ENCODE results near the gene SQOR. TPM values are rescaled to one million over a fixed set of nuclear protein-coding genes. Genes with fewer than 3 reads are reported as not detected.

SQOR gene
- 10 to 100 TPM; 49.8 to 56.6 (median 55.2) TPM for total RNA-seq

- H3K4me3 ChIP-seq (replicated peaks in 1 of 3), result peak within 1 kb of the TSS; percentile 40 to 59 (median 46)
Measured at GRCh38 chr15:45634432-45635190, at the start of gene SQOR. SQOR (plus strand) TSS chr15:45635029; CDS start chr15:45658924, 23,895 bp downstream.

GRCh38 chr15:45585069-45585791, 49.6 kb upstream of the SQOR start:
- TF ChIP-seq CTCF (IDR thresholded peaks at IDR 0.05), result no peak
- no peak for TF ChIP-seq POLR2A (IDR thresholded peaks at IDR 0.05)
- H3K4me3 ChIP-seq (replicated peaks in 1 of 3), result peak overlapping the region in 1 of 3 donors; percentile 3
- intact Hi-C loops (cut with DNase I), result no loop called here
- H3K36me3 ChIP-seq, result no peaks in the 10 kb centered on the region
- H3K9me3 ChIP-seq, result no peaks in the 10 kb centered on the region
- no peaks in the 10 kb centered on the region for H3K27me3 ChIP-seq
- H3K27ac ChIP-seq, result peak overlapping the region; percentile 99 to 100 (median 99)
- 58 to 59% methylated on average over 7 of the region's 7 CpGs for WGBS, 2 donors
- DNase-seq, result no peak
- H3K4me1 ChIP-seq, result peaks cover 22 to 36% of the 10 kb centered on the region in 2 donors

More at GRCh38 chr15:45634432-45635190, at the start of gene SQOR:
- Histone ChIP-seq H3K27ac (peak within 1 kb of the TSS; percentile 80 to 97 (median 95)), H3K9me3 (no peaks in the 10 kb centered on the region), H3K36me3 (no peaks in the 10 kb centered on the region), H3K4me1 (peaks cover 21 to 40% of the 10 kb centered on the region in 2 donors), H3K27me3 (no peaks in the 10 kb centered on the region)
- intact Hi-C loops (cut with DNase I), result no loop called here
- peak; percentile 94 to 95 for DNase-seq
- no peak for TF ChIP-seq CTCF (IDR thresholded peaks at IDR 0.05)
- peak; percentile 7 to 94 for TF ChIP-seq POLR2A (IDR thresholded peaks at IDR 0.05)
- 4 to 5% methylated on average over 19 to 20 of the region's 53 CpGs for WGBS, 2 donors

DNA sequence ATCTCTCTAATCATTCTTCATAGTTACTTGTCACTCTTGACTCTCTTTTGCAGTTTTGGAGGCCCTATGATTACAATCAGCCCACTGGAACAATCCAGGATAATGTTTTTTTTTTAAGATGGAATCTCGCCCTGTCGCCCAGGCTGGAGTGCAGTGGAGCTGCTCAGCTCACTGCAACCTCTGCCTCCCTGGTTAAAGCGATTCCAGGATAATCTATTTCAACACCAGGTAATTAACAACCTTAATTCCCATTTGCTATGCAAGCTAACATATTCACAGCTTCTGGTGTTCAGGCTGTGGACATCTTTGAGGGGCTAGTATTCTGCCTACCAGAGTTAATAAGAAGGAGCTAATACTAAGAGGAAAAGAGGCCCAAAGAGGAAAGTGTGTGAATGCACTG, 48.7 kb upstream of the SQOR start:
- no peak for TF ChIP-seq CTCF (IDR thresholded peaks at IDR 0.05)
- no peak for TF ChIP-seq POLR2A (IDR thresholded peaks at IDR 0.05)
- Histone ChIP-seq H3K36me3 (no peaks in the 10 kb centered on the region), H3K4me3 (replicated peaks in 1 of 3) (peak overlapping the region in 2 of 3 donors; percentile 3 to 99), H3K9me3 (no peaks in the 10 kb centered on the region), H3K27me3 (no peaks in the 10 kb centered on the region), H3K4me1 (peaks cover 22 to 41% of the 10 kb centered on the region in 2 donors), H3K27ac (peak overlapping the region; percentile 99 to 100 (median 99))
- no peak for DNase-seq
- intact Hi-C loops (cut with DNase I), result no loop called here
- 44 to 59% methylated on average over 3 of the region's 3 CpGs for WGBS, 2 donors

DNA sequence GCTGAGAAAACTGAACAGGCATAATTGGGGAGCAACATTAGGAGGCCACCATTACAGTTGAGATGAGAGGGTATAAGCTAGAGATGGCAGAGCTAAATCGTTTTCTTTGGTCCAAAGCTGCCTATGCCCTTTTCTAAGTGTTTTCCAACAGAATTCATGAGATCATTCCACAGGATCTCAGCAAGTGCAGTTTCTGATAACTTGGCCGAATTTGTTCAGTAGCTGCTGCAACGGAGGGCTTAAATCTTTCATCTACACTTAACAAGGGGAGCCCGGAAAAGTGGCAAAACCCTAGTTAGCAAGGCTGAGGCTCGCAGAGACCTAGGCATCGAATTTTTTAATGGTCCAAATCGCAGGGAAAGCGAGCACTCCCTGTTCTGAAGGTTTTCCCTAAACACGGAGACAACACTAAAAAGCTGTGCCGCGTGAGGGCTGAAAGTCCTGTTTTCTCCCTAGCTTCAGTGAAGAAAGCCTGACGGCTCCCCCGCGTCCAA, 48.2 kb upstream of the SQOR start:
- H3K9me3 ChIP-seq, result no peaks in the 10 kb centered on the region
- no peaks in the 10 kb centered on the region for H3K27me3 ChIP-seq
- DNase-seq, result no peak
- TF ChIP-seq CTCF (IDR thresholded peaks at IDR 0.05) (no peak), POLR2A (IDR thresholded peaks at IDR 0.05) (no peak)
- 0 to 2% methylated on average over 9 to 14 of the region's 14 CpGs for WGBS, 2 donors
- H3K27ac ChIP-seq, result peak overlapping the region; percentile 99 to 100 (median 99)
- H3K4me3 ChIP-seq (replicated peaks in 1 of 3), result peak overlapping the region; percentile 34 to 99 (median 67)
- peaks cover 22 to 41% of the 10 kb centered on the region in 2 donors for H3K4me1 ChIP-seq
- H3K36me3 ChIP-seq, result no peaks in the 10 kb centered on the region
- intact Hi-C loops (cut with DNase I), result no loop called here
